ELR (cell line): ENCODE results near the gene FAM184B.

Source experiments
- DNase-seq: peaks from one replicate; pipeline ENCODE4 v3.0.0-alpha.2; 2015; ENCODE audit warnings: low read depth

FAM184B gene

GRCh38 chr4:17635056-17635455 is 146.4 kb downstream of the FAM184B start:
- no peak for DNase-seq

GRCh38 chr4:17633600-17633999 is 147.8 kb downstream of the FAM184B start:
- DNase-seq = no peak

DNA sequence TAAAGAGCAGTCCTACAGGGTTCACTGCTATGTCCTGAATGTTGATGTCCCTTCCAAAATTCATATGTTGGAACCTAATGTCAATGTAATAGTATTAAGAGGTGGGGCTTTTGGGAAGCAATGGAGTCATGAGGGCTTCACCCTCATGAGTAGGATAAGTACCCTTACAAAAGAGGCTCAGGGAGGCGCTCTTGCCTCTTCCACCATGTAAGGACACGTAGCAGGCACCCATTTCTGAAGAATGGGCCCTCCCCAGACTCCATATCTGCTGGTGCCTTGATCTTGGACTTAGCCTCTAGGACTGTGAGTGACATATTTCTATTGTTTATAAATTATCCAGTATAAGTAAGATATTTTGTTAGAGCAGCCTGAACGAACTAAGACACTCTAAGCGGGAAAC is 151.2 kb downstream of the FAM184B start:
- no peak for DNase-seq

- no peak for DNase-seq
Observed at GRCh38 chr4:17624821-17625220, 156.6 kb downstream of the FAM184B start.

DNA sequence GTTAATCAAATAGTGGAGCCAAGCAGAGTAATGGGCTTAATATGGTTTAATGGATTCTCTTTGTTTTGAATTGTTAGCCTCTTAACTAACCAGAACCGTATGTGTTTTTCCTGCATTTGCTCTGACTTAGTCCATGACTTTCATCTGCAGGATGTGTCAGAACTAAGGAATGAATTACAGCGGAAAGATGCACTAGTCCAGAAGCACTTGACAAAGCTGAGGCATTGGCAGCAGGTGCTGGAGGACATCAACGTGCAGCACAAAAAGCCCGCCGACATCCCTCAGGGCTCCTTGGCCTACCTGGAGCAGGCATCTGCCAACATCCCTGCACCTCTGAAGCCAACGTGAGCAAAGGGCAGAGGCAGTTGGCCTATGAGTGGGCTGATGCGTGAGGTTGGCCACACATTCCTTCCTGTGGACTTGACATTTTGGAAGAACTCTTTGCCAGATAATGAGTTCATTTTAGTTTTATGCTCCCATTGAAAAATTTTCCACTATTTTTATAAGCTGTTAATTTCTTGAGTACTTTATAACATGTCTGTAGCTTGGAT is 157.9 kb downstream of the FAM184B start:
- peak; percentile 14 for DNase-seq

- DNase-seq = peak; percentile 61
Observed at GRCh38 chr4:17619416-17620105, 161.9 kb downstream of the FAM184B start.

DNA sequence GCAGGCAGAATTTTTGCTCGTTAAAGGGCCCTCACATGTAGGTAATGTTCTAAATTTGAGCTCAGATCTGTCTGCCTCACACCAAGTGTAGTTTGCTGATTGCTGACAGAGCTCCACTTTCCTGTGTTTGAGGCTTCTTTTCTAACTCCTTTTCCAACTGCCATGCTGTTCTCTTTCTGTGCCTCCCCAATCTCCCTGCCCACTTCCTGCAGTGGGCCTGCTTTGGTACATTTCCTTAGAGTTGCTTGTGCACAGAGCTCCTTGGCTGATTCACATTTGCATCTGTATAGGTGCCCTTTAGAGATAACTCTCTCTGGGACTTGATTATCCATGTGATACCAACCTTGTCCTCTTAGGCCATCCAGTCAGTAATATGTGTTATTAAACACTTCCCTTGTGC is 162.5 kb downstream of the FAM184B start:
- DNase-seq = no peak

DNA sequence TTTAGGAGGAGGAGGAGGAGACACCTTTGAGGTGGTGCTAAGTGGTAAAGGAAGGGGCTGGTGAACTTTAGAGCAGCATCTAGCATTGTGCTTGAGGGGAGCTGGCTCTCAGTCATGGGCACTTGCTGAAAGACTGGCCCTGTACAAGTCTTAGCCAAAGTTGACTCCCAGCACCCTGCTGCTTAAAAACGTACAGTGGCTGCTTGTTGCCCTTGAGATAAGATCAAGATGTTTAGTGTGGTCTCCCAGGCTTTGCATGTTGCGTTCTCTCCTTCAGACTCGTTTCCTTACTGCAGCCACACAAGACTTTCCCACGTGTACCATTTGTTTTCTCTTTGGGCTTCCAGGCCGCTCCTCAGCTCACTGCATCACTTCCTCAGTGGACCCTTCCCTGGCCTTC is 165.1 kb downstream of the FAM184B start:
- no peak for DNase-seq

DNA sequence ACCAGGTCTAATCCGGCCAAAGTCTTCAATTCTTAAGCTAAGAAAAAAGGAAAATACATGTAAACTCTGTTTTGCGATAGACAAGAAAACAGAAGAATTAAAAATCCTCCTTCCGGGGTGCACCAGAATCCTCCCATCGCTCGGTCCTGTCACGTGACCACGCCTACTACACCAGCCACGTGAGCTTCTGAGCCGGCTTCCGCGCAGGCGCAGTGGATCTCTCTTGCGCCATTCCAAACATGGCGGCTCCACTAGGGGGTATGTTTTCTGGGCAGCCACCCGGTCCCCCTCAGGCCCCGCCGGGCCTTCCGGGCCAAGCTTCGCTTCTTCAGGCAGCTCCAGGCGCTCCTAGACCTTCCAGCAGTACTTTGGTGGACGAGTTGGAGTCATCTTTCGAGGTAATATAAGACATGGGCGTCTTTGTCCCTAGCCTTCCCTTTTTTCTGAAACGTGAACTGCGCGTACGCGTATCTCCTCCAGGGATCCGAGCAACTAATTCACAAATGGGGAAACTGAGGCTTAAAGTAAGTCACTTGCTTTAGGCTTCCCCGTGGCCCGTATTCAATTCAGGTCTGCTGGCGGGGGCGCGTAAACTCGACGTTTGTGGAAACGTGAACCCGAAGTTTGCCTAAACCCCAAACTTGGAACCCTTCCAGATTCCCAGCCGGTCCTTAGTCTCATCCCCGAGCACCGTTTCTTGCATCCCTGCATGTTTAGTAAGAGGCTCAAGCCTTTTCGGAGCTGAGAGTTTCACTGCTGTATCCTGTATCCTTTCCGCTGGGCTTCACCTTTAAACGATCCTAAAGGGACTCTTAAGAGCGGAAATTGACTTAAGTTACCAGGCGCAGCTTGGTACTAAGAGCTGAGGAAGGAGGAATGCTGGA is 166.8 kb downstream of the FAM184B start, which contains the start of gene MED28:
MED28 (plus strand) TSS at position 226 of the 884 bp plus-strand sequence; CDS start at position 240, 14 bp downstream.
- DNase-seq = peak; percentile 96

- DNase-seq = peak; percentile 93
Observed at GRCh38 chr4:17613761-17614415, 167.5 kb downstream of the FAM184B start.

- DNase-seq = no peak
Observed at GRCh38 chr4:17605236-17605635, 176.2 kb downstream of the FAM184B start.

GRCh38 chr4:17599826-17600225 is 181.6 kb downstream of the FAM184B start:
- DNase-seq = no peak

DNA sequence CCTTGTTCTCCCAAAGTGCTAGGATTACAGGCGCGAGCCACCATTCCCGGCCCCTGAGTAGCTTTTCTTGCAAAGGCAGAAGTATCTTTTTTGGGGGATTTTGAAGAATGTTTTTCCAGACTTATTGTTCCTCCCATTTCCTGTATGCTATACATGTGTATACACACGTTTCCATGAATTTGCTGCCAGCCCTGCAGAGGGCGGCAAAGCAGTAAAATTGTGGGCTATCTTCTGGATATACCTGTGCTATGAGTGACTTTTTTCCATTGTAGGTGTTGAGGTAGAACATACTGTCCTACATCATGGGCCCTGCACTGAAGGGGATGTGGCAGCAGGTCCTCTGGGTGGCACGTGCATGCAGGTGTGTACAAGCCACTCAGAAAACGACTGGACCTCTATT is 183.9 kb downstream of the FAM184B start:
- peak; percentile 37 for DNase-seq

DNA sequence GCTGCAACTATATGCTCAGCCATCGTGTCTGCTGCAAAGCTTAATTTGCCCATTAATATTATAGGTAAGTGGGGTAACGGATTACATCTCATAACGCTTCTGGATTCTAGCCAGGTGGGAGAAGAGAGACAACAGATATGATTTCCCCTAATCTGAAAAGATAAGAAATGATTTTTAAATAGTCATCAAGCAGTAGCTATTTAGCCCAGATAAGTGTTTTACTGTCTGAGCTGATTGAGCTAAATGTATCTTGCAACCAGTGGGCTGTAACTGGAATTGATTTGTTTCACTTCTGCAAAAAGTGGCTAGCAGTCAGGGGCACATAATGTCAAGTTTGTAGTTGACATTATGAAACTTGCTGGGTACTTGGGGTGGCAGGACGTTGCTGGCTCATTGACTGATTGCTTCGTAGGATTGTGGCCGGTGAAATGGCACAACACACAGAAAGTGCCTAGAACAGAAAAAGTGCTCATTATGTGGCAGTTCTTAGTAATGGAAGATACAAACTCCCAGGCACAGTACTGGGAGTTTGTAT is 185.9 kb downstream of the FAM184B start:
- no peak for DNase-seq

DNA sequence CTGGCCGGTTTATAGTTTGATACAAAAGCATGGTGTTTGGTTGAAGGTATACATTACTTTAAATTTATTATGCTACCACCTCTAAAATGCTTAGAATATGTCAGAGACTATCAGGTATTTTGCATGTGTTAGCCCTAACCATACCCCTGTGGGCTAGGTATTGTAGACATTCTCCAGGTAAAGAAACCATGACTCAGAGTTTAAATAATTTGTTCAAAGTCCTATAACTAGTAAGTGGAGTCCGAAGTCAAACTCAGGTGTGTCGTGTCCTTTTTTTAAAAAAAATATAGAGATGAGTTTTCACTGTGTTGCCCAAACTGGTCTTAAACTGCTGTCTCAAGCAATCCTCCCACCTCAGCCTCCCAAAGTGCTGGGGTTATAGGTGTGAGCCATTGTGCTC is 192.1 kb downstream of the FAM184B start:
- DNase-seq = no peak

DNA sequence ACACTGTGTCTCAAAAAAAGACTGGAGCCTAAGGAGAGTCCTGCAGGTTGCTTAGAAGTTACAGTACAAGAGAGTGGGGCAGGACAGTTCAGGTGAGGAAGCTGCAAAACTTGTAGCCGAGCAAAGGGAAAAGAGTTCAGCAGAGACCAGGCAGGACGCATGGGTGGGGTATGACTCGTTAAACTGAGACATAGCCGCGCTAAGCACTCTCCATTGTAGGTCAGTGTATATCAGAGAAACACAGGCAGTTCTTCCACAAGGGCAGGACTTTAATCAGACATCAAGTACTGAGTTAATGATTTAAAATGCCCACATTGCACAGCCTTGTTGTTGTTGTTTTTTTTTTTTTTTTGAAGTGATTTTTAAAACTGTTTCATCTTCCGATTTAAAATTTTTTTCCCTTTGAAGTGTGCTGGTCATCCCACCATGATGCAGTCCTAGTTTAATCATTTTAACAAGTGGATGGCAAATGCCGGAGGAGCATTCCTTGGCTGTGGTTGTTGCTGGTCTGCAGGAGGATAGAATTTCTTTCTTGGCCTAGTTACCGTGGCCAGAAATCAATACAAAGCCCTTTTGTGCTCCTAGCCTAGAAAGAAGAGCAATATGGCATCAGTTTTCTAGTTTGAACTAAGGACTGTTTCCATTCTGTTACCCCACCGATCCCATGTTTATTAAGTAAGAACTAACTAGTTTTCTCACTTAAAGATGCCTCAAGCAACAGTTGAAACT is 194.2 kb downstream of the FAM184B start:
- no peak for DNase-seq

- no peak for DNase-seq
Observed at GRCh38 chr4:17584521-17585213, 196.8 kb downstream of the FAM184B start.

- DNase-seq = no peak
Observed at GRCh38 chr4:17583941-17584340, 197.5 kb downstream of the FAM184B start.

- no peak for DNase-seq
Observed at GRCh38 chr4:17583276-17583675, 198.1 kb downstream of the FAM184B start.

GRCh38 chr4:17580969-17581368 is 200.5 kb downstream of the FAM184B start:
- peak; percentile 43 for DNase-seq
